ENCODE measurements around the gene MMP25.

DNA sequence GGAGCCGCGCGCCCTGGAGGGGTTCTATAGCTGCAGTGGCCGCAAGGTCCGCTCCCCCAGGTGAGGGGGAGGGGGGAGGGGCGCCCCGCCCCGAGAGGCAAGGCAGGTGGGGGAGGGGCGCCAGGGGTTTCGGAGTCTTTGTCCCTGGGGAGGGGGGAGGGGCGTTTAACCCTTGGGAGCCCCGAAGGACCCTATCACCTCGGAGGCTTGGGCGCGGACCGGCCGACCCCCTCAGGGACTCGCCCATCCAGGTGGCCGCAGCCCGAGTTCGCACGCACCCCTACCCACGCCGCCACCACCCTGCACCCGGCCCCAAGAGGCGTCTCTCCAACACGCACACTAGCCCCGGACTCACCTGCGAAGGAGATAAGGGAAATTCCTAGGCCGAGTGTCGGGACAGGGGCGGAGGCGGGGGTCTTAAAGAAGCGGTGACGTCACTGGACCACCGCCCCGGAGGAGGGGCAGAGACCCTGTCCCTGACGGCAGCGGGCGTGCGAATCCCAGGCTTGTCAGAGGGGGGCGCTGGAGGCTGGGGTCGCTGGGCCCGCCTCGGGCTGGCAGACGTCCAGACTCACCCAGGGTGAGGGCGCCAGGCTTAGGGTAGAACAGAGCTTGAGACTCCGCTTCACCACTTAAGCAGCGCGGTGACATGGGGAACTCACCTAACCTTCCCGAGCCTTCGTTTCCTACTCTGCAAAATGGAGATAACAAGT lies 28.4 kb upstream of the MMP25 start, which contains the start of gene CLDN6:
- no peak for TF ChIP-seq POLR2A (IDR thresholded peaks at IDR 0.05)
- TF ChIP-seq, protein P1, sequence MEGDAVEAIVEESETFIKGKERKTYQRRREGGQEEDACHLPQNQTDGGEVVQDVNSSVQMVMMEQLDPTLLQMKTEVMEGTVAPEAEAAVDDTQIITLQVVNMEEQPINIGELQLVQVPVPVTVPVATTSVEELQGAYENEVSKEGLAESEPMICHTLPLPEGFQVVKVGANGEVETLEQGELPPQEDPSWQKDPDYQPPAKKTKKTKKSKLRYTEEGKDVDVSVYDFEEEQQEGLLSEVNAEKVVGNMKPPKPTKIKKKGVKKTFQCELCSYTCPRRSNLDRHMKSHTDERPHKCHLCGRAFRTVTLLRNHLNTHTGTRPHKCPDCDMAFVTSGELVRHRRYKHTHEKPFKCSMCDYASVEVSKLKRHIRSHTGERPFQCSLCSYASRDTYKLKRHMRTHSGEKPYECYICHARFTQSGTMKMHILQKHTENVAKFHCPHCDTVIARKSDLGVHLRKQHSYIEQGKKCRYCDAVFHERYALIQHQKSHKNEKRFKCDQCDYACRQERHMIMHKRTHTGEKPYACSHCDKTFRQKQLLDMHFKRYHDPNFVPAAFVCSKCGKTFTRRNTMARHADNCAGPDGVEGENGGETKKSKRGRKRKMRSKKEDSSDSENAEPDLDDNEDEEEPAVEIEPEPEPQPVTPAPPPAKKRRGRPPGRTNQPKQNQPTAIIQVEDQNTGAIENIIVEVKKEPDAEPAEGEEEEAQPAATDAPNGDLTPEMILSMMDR (IDR thresholded peaks at IDR 0.05): peak in 4 of 12 donors; percentile 10 to 30 (median 16)
